ENCODE data around the gene TRMT44. TPM values are rescaled to one million over a fixed set of nuclear protein-coding genes. Genes with fewer than 3 reads are reported as not detected.

The TRMT44 gene
- total and polyA plus RNA-seq, 2 of the 13 experiments (the other 11 are each of a cell fraction or from before 2014, with no cell fraction given), result 5.8 to 8.6 TPM

DNA sequence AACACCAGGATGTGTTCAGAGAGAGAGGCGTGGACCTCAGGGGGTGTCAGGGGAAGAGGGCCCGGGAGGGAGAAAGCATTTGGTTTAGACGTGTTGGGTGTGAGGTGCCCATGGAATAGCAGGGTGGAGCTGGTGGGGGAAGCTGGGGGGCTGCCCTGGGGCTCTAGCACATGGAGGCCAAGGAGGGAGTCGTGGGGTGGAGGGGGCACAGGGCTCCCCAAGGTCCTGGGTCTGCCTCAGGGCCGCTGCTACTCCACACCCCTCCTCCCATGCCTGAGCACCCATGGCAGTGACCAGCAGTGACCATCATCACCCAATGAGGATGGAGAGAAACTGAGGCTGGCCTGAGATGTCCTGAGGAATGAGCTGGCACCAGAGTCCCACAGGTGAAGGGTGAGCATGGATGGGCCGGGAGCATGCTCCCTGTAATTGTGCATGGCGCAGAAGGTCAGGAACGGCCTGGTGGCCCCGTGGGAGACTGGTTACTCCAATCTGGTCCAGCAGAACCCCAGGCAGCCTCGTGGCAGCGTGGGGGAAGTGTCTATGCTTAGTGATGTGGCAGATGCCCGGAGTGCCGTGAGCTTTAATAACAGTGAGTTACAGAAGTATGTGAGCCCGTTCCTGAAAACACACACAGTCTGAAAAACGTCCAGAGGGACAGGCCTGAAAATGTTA, 70.2 kb downstream of the TRMT44 start (continued):
- TF ChIP-seq, protein P1, sequence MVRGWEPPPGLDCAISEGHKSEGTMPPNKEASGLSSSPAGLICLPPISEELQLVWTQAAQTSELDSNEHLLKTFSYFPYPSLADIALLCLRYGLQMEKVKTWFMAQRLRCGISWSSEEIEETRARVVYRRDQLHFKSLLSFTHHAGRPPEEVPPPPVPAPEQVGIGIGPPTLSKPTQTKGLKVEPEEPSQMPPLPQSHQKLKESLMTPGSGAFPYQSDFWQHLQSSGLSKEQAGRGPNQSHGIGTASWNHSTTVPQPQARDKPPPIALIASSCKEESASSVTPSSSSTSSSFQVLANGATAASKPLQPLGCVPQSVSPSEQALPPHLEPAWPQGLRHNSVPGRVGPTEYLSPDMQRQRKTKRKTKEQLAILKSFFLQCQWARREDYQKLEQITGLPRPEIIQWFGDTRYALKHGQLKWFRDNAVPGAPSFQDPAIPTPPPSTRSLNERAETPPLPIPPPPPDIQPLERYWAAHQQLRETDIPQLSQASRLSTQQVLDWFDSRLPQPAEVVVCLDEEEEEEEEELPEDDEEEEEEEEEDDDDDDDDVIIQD (CRISPR knock-in tag; IDR thresholded peaks at IDR 0.05; ENCODE audit: low read depth), result no peak
- TF ChIP-seq, protein P2, sequence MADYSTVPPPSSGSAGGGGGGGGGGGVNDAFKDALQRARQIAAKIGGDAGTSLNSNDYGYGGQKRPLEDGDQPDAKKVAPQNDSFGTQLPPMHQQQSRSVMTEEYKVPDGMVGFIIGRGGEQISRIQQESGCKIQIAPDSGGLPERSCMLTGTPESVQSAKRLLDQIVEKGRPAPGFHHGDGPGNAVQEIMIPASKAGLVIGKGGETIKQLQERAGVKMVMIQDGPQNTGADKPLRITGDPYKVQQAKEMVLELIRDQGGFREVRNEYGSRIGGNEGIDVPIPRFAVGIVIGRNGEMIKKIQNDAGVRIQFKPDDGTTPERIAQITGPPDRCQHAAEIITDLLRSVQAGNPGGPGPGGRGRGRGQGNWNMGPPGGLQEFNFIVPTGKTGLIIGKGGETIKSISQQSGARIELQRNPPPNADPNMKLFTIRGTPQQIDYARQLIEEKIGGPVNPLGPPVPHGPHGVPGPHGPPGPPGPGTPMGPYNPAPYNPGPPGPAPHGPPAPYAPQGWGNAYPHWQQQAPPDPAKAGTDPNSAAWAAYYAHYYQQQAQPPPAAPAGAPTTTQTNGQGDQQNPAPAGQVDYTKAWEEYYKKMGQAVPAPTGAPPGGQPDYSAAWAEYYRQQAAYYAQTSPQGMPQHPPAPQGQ (CRISPR knock-in tag; IDR thresholded peaks at IDR 0.05; ENCODE audit: borderline replicate concordance), result no peak
- TF ChIP-seq HHEX (CRISPR knock-in tag; IDR thresholded peaks at IDR 0.05), result no peak
- no peak for TF ChIP-seq TOPORS (CRISPR knock-in tag; IDR thresholded peaks at IDR 0.05)
- no peak for TF ChIP-seq TCF12 (IDR thresholded peaks at IDR 0.05)
- TF ChIP-seq TCF12 (CRISPR knock-in tag; IDR thresholded peaks at IDR 0.05), result no peak
- no peak for TF ChIP-seq NCOA5 (CRISPR knock-in tag; IDR thresholded peaks at IDR 0.05)
- TF ChIP-seq, protein P3, sequence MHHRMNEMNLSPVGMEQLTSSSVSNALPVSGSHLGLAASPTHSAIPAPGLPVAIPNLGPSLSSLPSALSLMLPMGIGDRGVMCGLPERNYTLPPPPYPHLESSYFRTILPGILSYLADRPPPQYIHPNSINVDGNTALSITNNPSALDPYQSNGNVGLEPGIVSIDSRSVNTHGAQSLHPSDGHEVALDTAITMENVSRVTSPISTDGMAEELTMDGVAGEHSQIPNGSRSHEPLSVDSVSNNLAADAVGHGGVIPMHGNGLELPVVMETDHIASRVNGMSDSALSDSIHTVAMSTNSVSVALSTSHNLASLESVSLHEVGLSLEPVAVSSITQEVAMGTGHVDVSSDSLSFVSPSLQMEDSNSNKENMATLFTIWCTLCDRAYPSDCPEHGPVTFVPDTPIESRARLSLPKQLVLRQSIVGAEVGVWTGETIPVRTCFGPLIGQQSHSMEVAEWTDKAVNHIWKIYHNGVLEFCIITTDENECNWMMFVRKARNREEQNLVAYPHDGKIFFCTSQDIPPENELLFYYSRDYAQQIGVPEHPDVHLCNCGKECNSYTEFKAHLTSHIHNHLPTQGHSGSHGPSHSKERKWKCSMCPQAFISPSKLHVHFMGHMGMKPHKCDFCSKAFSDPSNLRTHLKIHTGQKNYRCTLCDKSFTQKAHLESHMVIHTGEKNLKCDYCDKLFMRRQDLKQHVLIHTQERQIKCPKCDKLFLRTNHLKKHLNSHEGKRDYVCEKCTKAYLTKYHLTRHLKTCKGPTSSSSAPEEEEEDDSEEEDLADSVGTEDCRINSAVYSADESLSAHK (CRISPR knock-in tag; IDR thresholded peaks at IDR 0.05; ENCODE audit: borderline replicate concordance), result no peak
- no peak for TF ChIP-seq ZNF335 (CRISPR knock-in tag; IDR thresholded peaks at IDR 0.05)
- no peak for TF ChIP-seq GATAD1 (CRISPR knock-in tag; IDR thresholded peaks at IDR 0.05)
